GM19438 (cell line): ENCODE results near the gene MRGPRX3.
"Not testable (repeated sequence)": the region's sequence is repeated elsewhere in the genome, so short reads cannot be mapped to it uniquely, and the experiment has no call there.

Experiments used
- ATAC-seq: cut with Tn5 transposase; IDR thresholded peaks from one replicate; pipeline ENCODE4 v1.9.1; 2021; ENCODE audit warnings: low read depth; ENCODE audit not compliant: unreplicated experiment

Gene MRGPRX3

DNA sequence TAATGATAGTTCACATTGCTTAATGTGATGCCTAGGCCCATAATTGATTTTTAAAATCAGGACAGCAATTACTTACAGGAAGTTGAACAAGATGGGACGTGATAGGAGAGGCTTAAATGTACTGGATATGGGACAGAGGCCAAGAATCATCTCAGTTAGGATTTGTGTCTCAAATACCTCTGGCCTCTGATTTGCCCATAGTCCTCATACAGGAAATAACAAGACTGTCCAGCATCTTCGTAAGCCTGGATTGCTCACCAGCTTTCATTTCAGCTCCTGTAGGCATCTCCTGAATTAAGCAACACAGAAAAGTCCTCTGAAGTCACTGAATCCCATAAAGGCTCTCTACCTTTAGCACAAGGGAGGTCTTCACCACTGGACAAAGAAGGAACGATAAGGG is at the start of gene MRGPRX3:
TSS of gene MRGPRX3 (plus strand) at position 231 of the 400 bp plus-strand sequence. CDS start 4,632 bp downstream, outside the sequence.
- ATAC-seq, result no peak

- no peak for ATAC-seq
Measured at GRCh38 chr11:18088366-18088765, 44.0 kb upstream of the MRGPRX3 start.

DNA sequence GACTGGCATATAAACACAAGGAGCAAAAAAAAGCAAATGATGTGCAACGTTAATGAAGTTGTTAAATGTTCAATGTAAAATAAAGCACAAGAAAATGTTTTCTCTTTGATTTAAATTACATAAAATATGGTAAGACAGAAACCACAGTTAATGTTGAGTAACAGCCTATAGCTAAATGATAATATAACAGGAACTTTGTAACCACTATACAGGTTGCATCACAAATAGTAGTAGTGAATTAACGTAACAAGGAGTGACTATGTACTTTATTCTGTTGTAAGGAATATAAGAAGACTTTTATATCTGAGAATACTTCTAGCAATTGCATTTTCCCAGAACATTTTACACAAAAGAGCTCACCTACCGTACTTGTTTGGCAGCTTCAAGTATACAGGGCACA is 43.4 kb upstream of the MRGPRX3 start:
- ATAC-seq, result no peak

DNA sequence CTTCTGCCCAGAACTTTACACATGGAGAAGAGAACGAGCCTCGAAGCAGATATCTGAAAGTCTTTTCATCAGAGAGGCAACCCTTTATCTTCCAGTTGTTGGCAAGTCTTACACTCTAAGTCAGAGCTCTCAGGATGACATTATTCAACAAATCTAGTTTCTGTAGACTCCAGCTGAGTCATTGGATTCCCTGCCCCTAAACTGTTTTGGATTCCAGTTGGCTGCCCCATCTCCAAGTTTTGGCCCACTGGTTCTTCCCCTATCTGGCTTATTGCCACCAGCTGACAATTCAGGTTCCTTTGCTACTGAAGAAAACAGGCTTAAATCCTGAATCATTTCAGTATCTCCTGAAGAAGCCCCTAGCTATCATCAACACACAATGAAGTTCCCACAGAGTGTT is 40.6 kb upstream of the MRGPRX3 start:
- no peak for ATAC-seq

DNA sequence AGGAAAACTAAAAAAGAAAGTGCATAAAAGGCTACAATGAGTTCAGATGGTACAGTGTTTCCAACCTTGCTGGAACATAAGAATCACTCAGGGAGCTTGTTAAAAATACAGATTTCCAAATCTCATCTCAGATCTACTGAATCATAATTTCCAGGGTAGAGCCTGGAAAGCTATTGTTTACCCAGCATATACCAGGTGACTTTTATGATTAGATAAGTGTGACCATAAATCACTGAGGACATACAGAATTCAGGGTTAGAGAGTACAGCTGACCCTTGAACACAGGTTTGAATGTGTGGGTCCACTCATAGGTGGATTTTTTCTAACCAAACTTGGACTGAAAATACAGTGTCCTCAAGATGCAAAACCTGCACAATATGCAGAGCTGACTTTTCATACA is 38.4 kb upstream of the MRGPRX3 start:
- ATAC-seq, result no peak

- ATAC-seq, result no peak
Measured at GRCh38 chr11:18100926-18101656, 31.3 kb upstream of the MRGPRX3 start.

- peak; percentile 7 for ATAC-seq
Measured at GRCh38 chr11:18105086-18105801, 27.1 kb upstream of the MRGPRX3 start.

- peak; percentile 96 for ATAC-seq
Measured at GRCh38 chr11:18105802-18106574, 26.4 kb upstream of the MRGPRX3 start, which contains the start of gene SAAL1. Gene SAAL1, minus strand, starts transcription at chr11:18106082. Its CDS starts 41 bp downstream, at chr11:18106041.

- no peak for ATAC-seq
Measured at GRCh38 chr11:18106688-18107087, 25.7 kb upstream of the MRGPRX3 start.

GRCh38 chr11:18108254-18108653 is 24.1 kb upstream of the MRGPRX3 start:
- no peak for ATAC-seq

- ATAC-seq, result no peak
Measured at GRCh38 chr11:18111005-18111404, 21.4 kb upstream of the MRGPRX3 start.

DNA sequence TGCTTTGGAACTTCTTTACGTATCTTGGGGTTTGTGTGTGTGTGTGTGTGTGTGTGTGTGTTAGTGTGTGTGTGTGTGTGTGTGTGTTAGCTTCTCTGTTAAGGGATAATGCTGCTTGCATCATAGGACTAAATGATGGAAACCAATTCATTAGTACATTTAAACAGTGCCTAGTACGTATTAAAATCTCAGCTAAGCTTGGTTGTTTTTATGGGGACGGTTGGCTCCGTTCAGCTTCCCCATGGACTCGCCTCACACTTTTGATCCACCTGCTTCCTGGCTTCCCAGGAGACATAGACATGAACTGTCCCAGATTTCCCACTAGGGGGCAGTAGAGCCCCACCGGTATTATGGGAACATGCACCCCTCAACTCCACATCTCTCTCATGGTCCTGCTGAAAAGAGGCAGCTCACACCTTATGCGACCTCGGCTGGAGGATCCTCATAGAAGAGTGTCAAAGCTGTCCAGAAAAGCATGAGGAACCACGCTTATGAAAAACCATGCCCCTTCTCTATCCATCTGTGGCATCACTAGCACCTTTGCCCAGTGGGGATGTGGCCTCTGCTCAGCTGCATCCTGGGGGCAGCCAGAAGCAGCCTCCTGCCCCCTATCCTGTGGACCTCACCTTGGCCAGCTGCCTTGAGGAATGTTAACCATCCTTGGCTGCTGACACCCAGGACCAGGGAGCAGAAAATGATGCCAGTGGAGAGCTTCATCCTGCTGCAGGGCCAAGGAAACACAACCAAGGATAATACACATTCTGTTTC is 16.8 kb upstream of the MRGPRX3 start:
- peak; percentile 91 for ATAC-seq

- ATAC-seq, result not testable (repeated sequence)
Measured at GRCh38 chr11:18121331-18121828, 11.0 kb upstream of the MRGPRX3 start.

- not testable (repeated sequence) for ATAC-seq
Measured at GRCh38 chr11:18131115-18131514, 1.3 kb upstream of the MRGPRX3 start.

- no peak for ATAC-seq
Measured at GRCh38 chr11:18135308-18135707, 2.9 kb downstream of the MRGPRX3 start.

DNA sequence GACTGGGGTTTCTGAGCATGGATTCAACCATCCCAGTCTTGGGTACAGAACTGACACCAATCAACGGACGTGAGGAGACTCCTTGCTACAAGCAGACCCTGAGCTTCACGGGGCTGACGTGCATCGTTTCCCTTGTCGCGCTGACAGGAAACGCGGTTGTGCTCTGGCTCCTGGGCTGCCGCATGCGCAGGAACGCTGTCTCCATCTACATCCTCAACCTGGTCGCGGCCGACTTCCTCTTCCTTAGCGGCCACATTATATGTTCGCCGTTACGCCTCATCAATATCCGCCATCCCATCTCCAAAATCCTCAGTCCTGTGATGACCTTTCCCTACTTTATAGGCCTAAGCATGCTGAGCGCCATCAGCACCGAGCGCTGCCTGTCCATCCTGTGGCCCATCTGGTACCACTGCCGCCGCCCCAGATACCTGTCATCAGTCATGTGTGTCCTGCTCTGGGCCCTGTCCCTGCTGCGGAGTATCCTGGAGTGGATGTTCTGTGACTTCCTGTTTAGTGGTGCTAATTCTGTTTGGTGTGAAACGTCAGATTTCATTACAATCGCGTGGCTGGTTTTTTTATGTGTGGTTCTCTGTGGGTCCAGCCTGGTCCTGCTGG is 4.9 kb downstream of the MRGPRX3 start:
- no peak for ATAC-seq

DNA sequence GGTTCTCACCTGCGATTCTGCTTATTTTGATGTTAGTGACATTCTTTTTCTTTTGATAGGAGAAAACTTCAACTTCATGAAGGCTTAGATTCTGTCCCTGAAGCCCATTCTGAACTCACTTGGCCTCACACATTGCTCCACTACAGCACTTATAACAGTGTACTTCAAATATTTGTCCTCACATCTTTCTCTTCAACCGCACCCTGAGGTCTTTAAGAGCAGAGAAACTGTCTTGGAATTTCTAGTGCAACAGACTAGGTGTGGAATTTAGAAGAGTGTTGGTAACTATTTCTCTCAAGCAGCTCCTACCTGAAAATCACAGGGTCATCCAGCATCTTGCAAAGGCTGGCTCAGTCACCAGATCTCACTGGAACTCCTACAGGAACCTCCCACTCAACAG is 7.8 kb downstream of the MRGPRX3 start:
- ATAC-seq, result no peak

GRCh38 chr11:18144243-18144642 is 11.9 kb downstream of the MRGPRX3 start:
- no peak for ATAC-seq

DNA sequence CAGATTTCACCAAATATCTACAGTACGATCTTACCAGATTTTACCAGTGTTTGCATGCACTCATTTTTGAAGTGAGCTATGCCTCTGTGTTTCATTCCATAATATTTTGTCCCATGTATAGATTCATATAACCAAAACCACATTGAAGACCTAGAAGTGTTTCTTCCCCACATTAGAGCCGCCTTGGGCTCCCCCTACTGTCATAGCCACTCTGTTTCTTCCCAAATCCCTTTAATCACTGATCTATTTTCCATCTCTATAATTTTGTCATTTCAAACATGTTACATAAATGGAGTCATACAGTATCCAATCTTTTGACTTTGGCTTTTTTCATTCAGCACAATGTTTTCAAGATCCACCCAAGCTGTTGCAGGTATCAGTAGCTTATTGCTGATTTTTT is 12.7 kb downstream of the MRGPRX3 start:
- ATAC-seq, result no peak

- no peak for ATAC-seq
Measured at GRCh38 chr11:18145837-18146236, 13.5 kb downstream of the MRGPRX3 start.
